Activated B cell treated with CpG ODN at 0.5 μM for 24 hours (primary cell): ENCODE data around the gene STUM. TPM values are rescaled to one million over a fixed set of nuclear protein-coding genes. Genes with fewer than 3 reads are reported as not detected.

Experiments
- ATAC-seq: fragments of 200-7000 bp; cut with Tn5 transposase; one replicate; pipeline ENCODE4 v1.10.0; 2021; ENCODE audit warnings: low read depth, mild to moderate bottlenecking, moderate library complexity
- CTCF ChIA-PET: fragments of 350-600 bp; sonication (Branson Sonifier 250); formaldehyde crosslinking; loops from one replicate; lab custom pipeline; 2021; ENCODE audit warnings: antibody characterized with exemption; lab: Charles Lee
- POLR2A ChIA-PET: fragments of 350-600 bp; sonication (Branson Sonifier 250); formaldehyde crosslinking; loops from one replicate; lab custom pipeline; 2021; ENCODE audit warnings: antibody characterized with exemption; lab: Charles Lee
- DNase-seq: peaks from one replicate; pipeline ENCODE4 v3.0.0; 2022
- H3K27ac Mint-ChIP-seq: one replicate; pipeline ENCODE4 v1.8.0; 2020; ENCODE audit warnings: mixed read lengths
- H3K27me3 Mint-ChIP-seq: one replicate; pipeline ENCODE4 v1.8.0; 2021; ENCODE audit warnings: mixed read lengths
- H3K36me3 Mint-ChIP-seq: one replicate; pipeline ENCODE4 v1.8.0; 2021; ENCODE audit warnings: low read depth, mixed read lengths
- H3K4me1 Mint-ChIP-seq: one replicate; pipeline ENCODE4 v1.8.0; 2021; ENCODE audit warnings: mixed read lengths
- H3K4me3 Mint-ChIP-seq: one replicate; pipeline ENCODE4 v1.8.0; 2020; ENCODE audit warnings: mild to moderate bottlenecking, mixed read lengths
- H3K9me3 Mint-ChIP-seq: one replicate; pipeline ENCODE4 v1.8.0; 2020; ENCODE audit warnings: mixed read lengths
- CTCF ChIP-seq: fragments of 200-600 bp; IDR thresholded peaks from one replicate; pipeline ENCODE4 v1.8.0; 2022; ENCODE audit warnings: antibody characterized with exemption, mild to moderate bottlenecking
- intact Hi-C: fragments of 100-400 bp; cut with micrococcal nuclease; formaldehyde crosslinking; loops from one replicate; pipeline ENCODE4 v1.15.1; 2024
- total RNA-seq: library from RNA; stranded (reverse); gene quantifications from 2 replicates; pipeline ENCODE4 v1.2.3, GENCODE V29; 2022

STUM gene
- total RNA-seq, 1 donor from 2014 or later: 0.33 TPM

- H3K27ac Mint-ChIP-seq: no peak overlapping the region
- peaks cover 28% of the 10 kb centered on the region for H3K4me1 Mint-ChIP-seq
- no peaks in the 10 kb centered on the region for H3K27me3 Mint-ChIP-seq
- H3K36me3 Mint-ChIP-seq: peaks cover 39% of the 10 kb centered on the region
- DNase-seq (no peak), ATAC-seq (no peak)
- peak overlapping the region; percentile 32 for H3K4me3 Mint-ChIP-seq
- intact Hi-C loops: no loop called here
- H3K9me3 Mint-ChIP-seq: no peaks in the 10 kb centered on the region
- CTCF ChIA-PET: no interaction called here
- POLR2A ChIA-PET: interaction anchor here (0.8 to 18.4 kb wide), 4 partner anchors 14 to 77 kb away, joined by 4 to 451 read pairs (median 84); no protein-coding TSS in a partner anchor
- TF ChIP-seq CTCF: no peak
Measured at GRCh38 chr1:226656601-226657277, 108.2 kb downstream of the STUM start.

DNA sequence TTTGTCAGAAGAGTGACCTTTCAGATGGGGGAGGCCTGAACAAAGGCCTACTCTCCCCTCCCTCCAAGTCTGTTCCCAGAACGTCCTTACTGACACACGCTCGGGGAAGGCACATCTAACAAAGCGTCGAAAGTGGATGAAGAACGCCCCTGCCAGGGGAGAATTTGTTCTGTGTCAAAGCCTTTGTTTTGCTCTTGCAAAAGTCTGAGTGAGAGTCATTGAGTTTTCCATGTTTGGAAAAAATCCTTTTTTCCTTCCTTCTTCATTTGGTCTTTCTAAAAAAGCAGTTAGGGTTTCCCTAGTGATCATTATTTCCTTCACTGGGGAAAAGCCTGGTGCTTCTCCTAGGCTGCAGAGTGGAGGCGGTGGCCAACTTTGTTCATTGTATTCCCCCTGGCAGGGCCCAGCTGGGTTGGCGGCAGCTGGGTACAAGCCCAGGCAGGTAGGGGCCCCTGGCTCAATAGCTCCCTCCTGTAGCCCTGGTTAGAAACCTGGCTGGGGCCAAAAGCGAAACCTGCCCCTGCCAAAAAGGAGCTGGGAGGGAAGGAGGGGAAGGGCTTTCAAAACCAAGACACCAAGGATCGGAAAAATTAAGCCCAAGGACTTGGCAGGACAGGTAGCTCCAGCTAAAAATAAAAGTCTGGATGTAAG is 109.5 kb downstream of the STUM start:
- ATAC-seq (no peak), DNase-seq (no peak)
- intact Hi-C loops: no loop called here
- Mint-ChIP-seq H3K27ac (peak overlapping the region; percentile 56), H3K4me3 (no peak overlapping the region), H3K9me3 (no peaks in the 10 kb centered on the region), H3K36me3 (peaks cover 39% of the 10 kb centered on the region), H3K27me3 (no peaks in the 10 kb centered on the region), H3K4me1 (peaks cover 41% of the 10 kb centered on the region)
- POLR2A ChIA-PET: interaction anchor here (7.2 to 18.4 kb wide), 4 partner anchors 15 to 79 kb away, joined by 95 to 451 read pairs (median 212); partner anchors contain the start of gene ITPKB
- no peak for TF ChIP-seq CTCF
- CTCF ChIA-PET: interaction anchor here (0.7 to 5.2 kb wide), 2 partner anchors 8 to 14 kb away, joined by 4 to 31 read pairs; no protein-coding TSS in a partner anchor

GRCh38 chr1:226658546-226659125 is 110.1 kb downstream of the STUM start:
- TF ChIP-seq CTCF: no peak
- Mint-ChIP-seq H3K27me3 (no peaks in the 10 kb centered on the region), H3K36me3 (peaks cover 39% of the 10 kb centered on the region), H3K27ac (peak overlapping the region; percentile 56), H3K9me3 (no peaks in the 10 kb centered on the region), H3K4me1 (peaks cover 47% of the 10 kb centered on the region), H3K4me3 (no peak overlapping the region)
- no peak for ATAC-seq
- POLR2A ChIA-PET: interaction anchor here (0.6 to 18.4 kb wide), 5 partner anchors 16 to 100 kb away, joined by 5 to 451 read pairs (median 163); partner anchors contain the start of gene ITPKB
- intact Hi-C loops: no loop called here
- CTCF ChIA-PET: interaction anchor here (0.7 to 5.2 kb wide), 2 partner anchors 9 to 15 kb away, joined by 4 to 31 read pairs; no protein-coding TSS in a partner anchor
- no peak for DNase-seq

Other genes with a start within 250 kb of the STUM start
- gene LIN9, start 239.6 kb upstream of the STUM start, total RNA-seq: 3.5 and 4.5 TPM in 2 replicates
- gene PARP1, start 140.7 kb upstream of the STUM start, total RNA-seq: 232 and 260 TPM in 2 replicates
- gene ITPKB, start 190.5 kb downstream of the STUM start, total RNA-seq: 88.5 and 97.3 TPM in 2 replicates